GM12878 (cell line): ENCODE data around the gene RHOG. TPM values are rescaled to one million over a fixed set of nuclear protein-coding genes. Genes with fewer than 3 reads are reported as not detected.
A peak's percentile ranks its signal among the peaks of the same experiment; 100 is the strongest.

Experiments used
- ATAC-seq: fragments of 200-7000 bp; cut with Tn5 transposase; 3 replicates; pipeline ENCODE4 v1.9.1; 2020; ENCODE audit warnings: mild to moderate bottlenecking, moderate library complexity
- BruUV-seq: library from RNA; stranded (reverse); fragments of 400-500 nt; replicated peaks from 2 replicates; lab custom pipeline; 2021; lab: Mats Ljungman, UMichigan
- CTCF ChIA-PET: fragments of 300-600 bp; sonication (Branson Sonifier 250); formaldehyde crosslinking; extraction: SDS; loops from one replicate; lab custom pipeline; 2021; ENCODE audit warnings: inconsistent platforms; lab: Yijun Ruan, JAX
- POLR2A ChIA-PET: fragments of 350-600 bp; formaldehyde crosslinking; extraction: SDS; loops from one replicate; lab custom pipeline; 2021; ENCODE audit warnings: inconsistent platforms; lab: Charles Lee
- RAD21 ChIA-PET: fragments of 300-600 bp; sonication (Branson Sonifier 250); formaldehyde crosslinking; loops from one replicate; lab custom pipeline; 2023; ENCODE audit warnings: antibody characterized with exemption; ENCODE audit not compliant: unreplicated experiment; lab: Charles Lee
- SMC1A ChIA-PET: fragments of 300-600 bp; sonication (Branson Sonifier 250); formaldehyde crosslinking; loops from one replicate; lab custom pipeline; 2023; ENCODE audit not compliant: unreplicated experiment, uncharacterized antibody; lab: Charles Lee
- DNase-seq: peaks from one replicate; pipeline ENCODE4 v3.0.0-alpha.2; 2011; ENCODE audit warnings: low read depth, low spot score
- FAIRE-seq: peaks from 3 replicates; lab custom pipeline; 2011; peaks lifted over from hg19 to GRCh38; lab: Jason Lieb, UNC
- H2AFZ ChIP-seq: 2 replicates; pipeline ENCODE4 v1.6.0; 2011; ENCODE audit warnings: low read depth, low read length, control low read depth; ENCODE audit not compliant: control insufficient read depth
- H3K27ac ChIP-seq: 2 replicates; pipeline ENCODE4 v1.5.1; 2011; ENCODE audit warnings: control low read depth; ENCODE audit not compliant: control insufficient read depth, insufficient read depth
- H3K27me3 ChIP-seq, 2 experiments: replicated peaks in 1 of 2; 2 replicates each; pipeline versions ENCODE4 v1.6.0 to v1.6.1; 2011; ENCODE audit warnings: low read length in 1 of 2; ENCODE audit not compliant: control insufficient read depth in 2 of 2, insufficient read depth in 2 of 2
- H3K36me3 ChIP-seq, 2 experiments: 2 replicates each; pipeline ENCODE4 v1.5.1; 2011; ENCODE audit warnings: low read length in 1 of 2; ENCODE audit not compliant: control insufficient read depth in 2 of 2, insufficient read depth in 2 of 2
- H3K4me1 ChIP-seq: 2 replicates; pipeline ENCODE4 v1.6.1; 2011; ENCODE audit warnings: mild to moderate bottlenecking, low read length, moderate library complexity, mixed read lengths; ENCODE audit not compliant: control insufficient read depth, insufficient read depth
- H3K4me2 ChIP-seq: 2 replicates; pipeline ENCODE4 v1.6.0; 2011; ENCODE audit warnings: control low read depth; ENCODE audit not compliant: control insufficient read depth, insufficient read depth
- H3K4me3 ChIP-seq: fragments of 200-600 bp; sonication (generic); 2 replicates; pipeline ENCODE4 v1.5.1; 2016
- H3K79me2 ChIP-seq: 2 replicates; pipeline ENCODE4 v1.6.0; 2011; ENCODE audit warnings: low read length; ENCODE audit not compliant: control insufficient read depth, insufficient read depth
- H3K9ac ChIP-seq: 2 replicates; pipeline ENCODE4 v1.8.0; 2011; ENCODE audit warnings: low read length, control low read depth, mixed read lengths; ENCODE audit not compliant: control insufficient read depth, insufficient read depth
- H3K9me3 ChIP-seq: replicated peaks from 3 replicates; pipeline ENCODE4 v1.5.1; 2011; ENCODE audit warnings: mild to moderate bottlenecking, low read length; ENCODE audit not compliant: control insufficient read depth, insufficient read depth
- H4K20me1 ChIP-seq: 2 replicates; pipeline ENCODE4 v1.6.0; 2011; ENCODE audit not compliant: control insufficient read depth, insufficient read depth
- BRCA1 ChIP-seq: IDR thresholded peaks from 2 replicates; pipeline ENCODE4 v1.6.1; 2011; ENCODE audit warnings: low read depth, low read length, improper control_type of control experiment
- E2F8 ChIP-seq: fragments of 450-650 bp; IDR thresholded peaks from 2 replicates; pipeline ENCODE4 v1.6.1; 2018; ENCODE audit warnings: mild to moderate bottlenecking, low read depth, moderate library complexity; ENCODE audit not compliant: partially characterized antibody
- ESRRA ChIP-seq: IDR thresholded peaks from 2 replicates; pipeline ENCODE4 v1.6.1; 2012; ENCODE audit warnings: mild to moderate bottlenecking, low read length, improper control_type of control experiment
- FOS ChIP-seq: IDR thresholded peaks from 3 replicates; pipeline ENCODE4 v1.6.1; 2011; ENCODE audit warnings: borderline replicate concordance; ENCODE audit not compliant: insufficient read length; ENCODE audit errors: extremely low read depth
- FOXM1 ChIP-seq: IDR thresholded peaks from 2 replicates; pipeline ENCODE4 v1.6.1; 2012; ENCODE audit warnings: low read depth, mild to moderate bottlenecking, inconsistent platforms, low read length, moderate library complexity
- HDAC2 ChIP-seq: fragments of 200-600 bp; sonication (generic); IDR thresholded peaks from 2 replicates; pipeline ENCODE4 v1.6.1; 2017
- NFYA ChIP-seq: IDR thresholded peaks from 2 replicates; pipeline ENCODE4 v1.6.1; 2011; ENCODE audit warnings: low read depth, mild to moderate bottlenecking, low read length, improper control_type of control experiment, borderline replicate concordance
- RB1 ChIP-seq: fragments of 450-650 bp; formaldehyde crosslinking; IDR thresholded peaks from 2 replicates; pipeline ENCODE4 v1.6.1; 2017; ENCODE audit warnings: mild to moderate bottlenecking, borderline replicate concordance
- SREBF1 ChIP-seq: IDR thresholded peaks from 2 replicates; pipeline ENCODE4 v1.6.1; 2012; ENCODE audit warnings: mild to moderate bottlenecking, low read length
- USF2 ChIP-seq: IDR thresholded peaks from 2 replicates; pipeline ENCODE4 v1.6.1; 2011; ENCODE audit warnings: low read depth, low read length, improper control_type of control experiment, borderline replicate concordance
- ZNF592 ChIP-seq: fragments of 450-650 bp; IDR thresholded peaks from 2 replicates; pipeline ENCODE4 v1.6.1; 2017; ENCODE audit warnings: mild to moderate bottlenecking, moderate library complexity
- WGBS: methylation state at CpG from one replicate; pipeline ENCODE4 v1.1.6; 2016; ENCODE audit warnings: low lambda C conversion rate; ENCODE audit not compliant: insufficient replicate concordance, insufficient coverage; ENCODE audit errors: missing lambda C conversion rate; 5-methylcytosine and 5-hydroxymethylcytosine counted together
- in situ Hi-C: fragments of 300-500 bp; cut with MboI; formaldehyde crosslinking; loops from 9 replicates; pipeline ENCODE4 v1.14.3; 2018; ENCODE audit warnings: mixed read lengths
- intact Hi-C: fragments of 100-400 bp; cut with micrococcal nuclease; formaldehyde crosslinking; loops from one replicate; pipeline ENCODE4 v1.14.2; 2022; ENCODE audit not compliant: unreplicated experiment
- polyA plus RNA-seq, 11 experiments: library from polyadenylated mRNA; depleted of rRNA in 4 of 11; unstranded in 6 of 11; stranded (reverse) in 5 of 11; fragments of >200 nt; fragmentation: Nextera tagmentation in 4 of 11; fragmentation: Illumina TruSeq in 1 of 11; extraction: Ambion mirVana in 4 of 11; extraction: Trizol in 1 of 11; gene quantifications; 1 replicate in 1 of 11; 2 replicates in 10 of 11; pipeline versions ENCODE4 v1.2.1 to v1.2.3, GENCODE V29; 2011 to 2016; ENCODE audit warnings: inconsistent platforms in 2 of 11, missing spikeins in 2 of 11, low read depth in 1 of 11
- total RNA-seq, 4 experiments: library from RNA; depleted of rRNA in 3 of 4; stranded (reverse); fragments of >200 nt in 3 of 4; fragmentation: Illumina TruSeq in 1 of 4; extraction: Trizol in 1 of 4; gene quantifications; 2 replicates each; pipeline versions ENCODE4 v1.2.1 to v1.2.3, GENCODE V29; 2013 to 2021

The RHOG gene
- total and polyA plus RNA-seq, 10 of the 15 experiments (the other 5 are each of a cell fraction or from before 2014, with no cell fraction given), result 16.0 to 172 (median 94.8) TPM

GRCh38 chr11:3797329-3798090, 43.2 kb downstream of the RHOG start, which contains the start of gene NUP98 (continued):
- peak; percentile 78; the same call in 1 of the 2 replicates for TF ChIP-seq RB1
- TF ChIP-seq BRCA1, result peak; percentile 56; the same call in 1 of the 2 replicates

DNA sequence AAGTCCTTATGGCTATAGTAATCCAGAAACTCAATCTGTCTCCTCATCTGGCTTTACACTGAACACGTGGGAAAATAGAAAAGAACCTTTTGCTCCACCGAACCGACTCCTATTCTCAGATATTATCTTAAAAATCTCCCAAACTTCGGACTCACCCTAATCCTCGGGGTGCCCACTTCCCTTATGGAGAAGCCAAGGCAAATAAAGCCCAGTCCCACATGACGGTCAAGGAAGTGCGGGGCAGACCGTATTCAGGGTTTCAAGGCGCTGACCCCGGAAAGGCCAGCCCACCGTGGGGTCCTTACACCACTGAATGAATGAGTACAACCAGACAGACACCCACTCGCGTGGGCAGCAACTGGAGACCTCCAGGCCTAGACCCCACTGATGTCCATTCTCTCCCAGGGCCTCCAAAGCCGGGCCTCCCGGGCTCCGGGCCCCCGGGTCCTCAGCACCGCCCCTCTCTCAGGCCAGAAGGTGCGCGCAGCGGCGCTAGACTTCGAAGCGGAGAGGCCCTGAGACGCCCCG, 43.9 kb downstream of the RHOG start:
- peak; percentile 73 for ATAC-seq
- peaks cover 53% of the 10 kb centered on the region for H3K79me2 ChIP-seq
- no peaks in the 10 kb centered on the region for H4K20me1 ChIP-seq
- H3K36me3 ChIP-seq, result peaks cover 0 to 8% of the 10 kb centered on the region in 2 experiments; a peak in 3 of 4 replicates
- FAIRE-seq, result no peak
- H3K4me1 ChIP-seq, result peaks cover 7% of the 10 kb centered on the region; the same call in 1 of the 2 replicates
- no peaks in the 10 kb centered on the region; the same call in 2 of the 3 replicates for H3K9me3 ChIP-seq
- intact Hi-C loops, result loop anchor here (1.0 to 2.0 kb wide), 2 partner anchors 44 to 297 kb away; partner anchors contain the start of genes RHOG and RRM1
- H3K27ac ChIP-seq, result peak overlapping the region; percentile 97
- H3K4me2 ChIP-seq, result peak overlapping the region; percentile 89
- ChIA-PET RAD21 (interaction anchor here (1.1 to 3.6 kb wide), 7 partner anchors 11 to 420 kb away, joined by 3 to 22 read pairs (median 4); partner anchors contain the start of genes PGAP2 and RHOG), POLR2A (interaction anchor here (1.4 to 4.7 kb wide), 3 partner anchors 12 to 43 kb away, joined by 3 to 27 read pairs (median 22); partner anchors contain the start of gene RHOG), CTCF (interaction anchor here (1.2 to 3.3 kb wide), 4 partner anchors 12 to 45 kb away, joined by 3 to 19 read pairs (median 10); partner anchors contain the start of gene PGAP2), SMC1A (interaction anchor here (0.9 to 4.0 kb wide), 7 partner anchors 9 to 276 kb away, joined by 3 to 26 read pairs (median 3); partner anchors contain the start of genes PGAP2 and RHOG)
- BruUV-seq, result no TSS peak
- peak overlapping the region; percentile 94 for H3K9ac ChIP-seq
- no peaks in the 10 kb centered on the region for H3K27me3 ChIP-seq
- no peak for DNase-seq
- TF ChIP-seq SREBF1, result no peak
- TF ChIP-seq FOS, result no peak
- no peak for TF ChIP-seq E2F8
- TF ChIP-seq ZNF592, result no peak
- no peak for TF ChIP-seq HDAC2
- no peak for TF ChIP-seq USF2
- TF ChIP-seq NFYA, result no peak
- no peak for TF ChIP-seq ESRRA
- no peak for TF ChIP-seq FOXM1
- WGBS, result under 1% methylated on average over 24 of the region's 26 CpGs
- H2AFZ ChIP-seq, result peak overlapping the region; percentile 79
- peak overlapping the region; percentile 91 for H3K4me3 ChIP-seq
- in situ Hi-C loops, result no loop called here
